Activated CD4-positive, alpha-beta T cell treated with anti-CD3 and anti-CD28 coated beads, Interleukin-2, amount 50 U/mL, for 1 hour (primary cell): ENCODE data around the gene IST1.
"Not testable (repeated sequence)": the region's sequence is repeated elsewhere in the genome, so short reads cannot be mapped to it uniquely, and the experiment has no call there.

ENCODE experiments used
- DNase-seq: peaks from one replicate; pipeline ENCODE4 v3.0.0-alpha.2; 2020

Gene IST1

GRCh38 chr16:71882505-71883167 lies 12.7 kb upstream of the IST1 start:
- peak; percentile 72 for DNase-seq

- peak; percentile 52 for DNase-seq
These were observed 12.0 kb upstream of the IST1 start for GRCh38 chr16:71883168-71883848.

- DNase-seq, result peak; percentile 71
These were observed 11.3 kb upstream of the IST1 start, which contains the start of gene ZNF821 for GRCh38 chr16:71883849-71884638. Gene ZNF821 (minus strand): TSS chr16:71884182. CDS start chr16:71879946, 4,236 bp downstream.

- DNase-seq, result no peak
These were observed 10.1 kb upstream of the IST1 start for GRCh38 chr16:71885261-71885650.

GRCh38 chr16:71889147-71889546 lies 6.2 kb upstream of the IST1 start:
- DNase-seq, result no peak

- no peak for DNase-seq
These were observed 1.5 kb upstream of the IST1 start for GRCh38 chr16:71893888-71894228.

GRCh38 chr16:71894229-71894920 lies 956 bp upstream of the IST1 start:
- DNase-seq, result peak; percentile 40

- DNase-seq, result peak; percentile 25
These were observed 491 bp downstream of the IST1 start for GRCh38 chr16:71895679-71896365.

GRCh38 chr16:71896764-71897368 lies 1.5 kb downstream of the IST1 start:
- DNase-seq, result no peak

- DNase-seq, result no peak
These were observed 3.8 kb downstream of the IST1 start for GRCh38 chr16:71899171-71899570.

- DNase-seq, result no peak
These were observed 7.5 kb downstream of the IST1 start for GRCh38 chr16:71902656-71903365.

GRCh38 chr16:71903608-71904007 lies 8.3 kb downstream of the IST1 start:
- no peak for DNase-seq

- DNase-seq, result no peak
These were observed 8.9 kb downstream of the IST1 start for GRCh38 chr16:71904239-71904638.

GRCh38 chr16:71905765-71906164 lies 10.4 kb downstream of the IST1 start:
- DNase-seq, result not testable (repeated sequence)

GRCh38 chr16:71911121-71911520 lies 15.8 kb downstream of the IST1 start:
- DNase-seq, result no peak

GRCh38 chr16:71912534-71913275 lies 17.4 kb downstream of the IST1 start:
- DNase-seq, result no peak

- no peak for DNase-seq
These were observed 19.5 kb downstream of the IST1 start for GRCh38 chr16:71914802-71915201.

GRCh38 chr16:71915350-71915749 lies 20.0 kb downstream of the IST1 start:
- no peak for DNase-seq

GRCh38 chr16:71916397-71916920 lies 21.1 kb downstream of the IST1 start:
- DNase-seq, result no peak

- DNase-seq, result no peak
These were observed 22.6 kb downstream of the IST1 start for GRCh38 chr16:71917900-71918299.

GRCh38 chr16:71919035-71919434 lies 23.7 kb downstream of the IST1 start:
- no peak for DNase-seq
